Liver (tissue), 3 donors: ENCODE measurements around the gene NPEPL1.

Source experiments
- EGR1 ChIP-seq, 2 donors: IDR thresholded peaks; 2 replicates each; pipeline ENCODE4 v1.6.1; 2016 to 2018; ENCODE audit warnings: antibody characterized with exemption in 2 of 2, low read depth in 2 of 2
- GABPA ChIP-seq, 2 donors: IDR thresholded peaks in 1 of 2; conservative IDR thresholded peaks in 1 of 2; 2 replicates each; pipeline ENCODE4 v1.6.1; 2016; ENCODE audit warnings: antibody characterized with exemption in 2 of 2, mild to moderate bottlenecking in 1 of 2, moderate library complexity in 1 of 2
- JUND ChIP-seq, 2 donors: IDR thresholded peaks; 2 replicates each; pipeline ENCODE4 v1.6.1; 2016; ENCODE audit warnings: antibody characterized with exemption in 2 of 2
- MAX ChIP-seq: IDR thresholded peaks from 2 replicates; pipeline ENCODE4 v1.6.1; 2016; ENCODE audit warnings: antibody characterized with exemption
- RAD21 ChIP-seq, 2 donors: IDR thresholded peaks; 2 replicates each; pipeline ENCODE4 v1.6.1; 2016; ENCODE audit warnings: antibody characterized with exemption in 2 of 2, mild to moderate bottlenecking in 2 of 2
- RXRA ChIP-seq, 2 donors: IDR thresholded peaks; 2 replicates each; pipeline ENCODE4 v1.6.1; 2017 to 2018; ENCODE audit warnings: antibody characterized with exemption in 2 of 2, mild to moderate bottlenecking in 1 of 2
- SP1 ChIP-seq: IDR thresholded peaks from 2 replicates; pipeline ENCODE4 v1.6.1; 2018; ENCODE audit warnings: antibody characterized with exemption, mild to moderate bottlenecking
- TAF1 ChIP-seq: conservative IDR thresholded peaks from 2 replicates; pipeline ENCODE4 v1.6.1; 2016; ENCODE audit warnings: antibody characterized with exemption, mild to moderate bottlenecking
- ZBTB33 ChIP-seq: IDR thresholded peaks from 2 replicates; pipeline ENCODE4 v1.6.1; 2016; ENCODE audit warnings: antibody characterized with exemption
- TF ChIP-seq, protein P1 (sequence below): fragments of 150-350 bp; IDR thresholded peaks from 2 replicates; pipeline ENCODE4 v1.5.1; 2017; ENCODE audit warnings: improper control_type of control experiment, low read depth, low read length; ENCODE audit not compliant: missing input control
- TF ChIP-seq, protein P2 (sequence below): IDR thresholded peaks from 2 replicates; pipeline ENCODE4 v1.6.1; 2016; ENCODE audit warnings: antibody characterized with exemption
- donor health status: healthy.
- donor health status: healthy.

- TF ChIP-seq, protein P1, sequence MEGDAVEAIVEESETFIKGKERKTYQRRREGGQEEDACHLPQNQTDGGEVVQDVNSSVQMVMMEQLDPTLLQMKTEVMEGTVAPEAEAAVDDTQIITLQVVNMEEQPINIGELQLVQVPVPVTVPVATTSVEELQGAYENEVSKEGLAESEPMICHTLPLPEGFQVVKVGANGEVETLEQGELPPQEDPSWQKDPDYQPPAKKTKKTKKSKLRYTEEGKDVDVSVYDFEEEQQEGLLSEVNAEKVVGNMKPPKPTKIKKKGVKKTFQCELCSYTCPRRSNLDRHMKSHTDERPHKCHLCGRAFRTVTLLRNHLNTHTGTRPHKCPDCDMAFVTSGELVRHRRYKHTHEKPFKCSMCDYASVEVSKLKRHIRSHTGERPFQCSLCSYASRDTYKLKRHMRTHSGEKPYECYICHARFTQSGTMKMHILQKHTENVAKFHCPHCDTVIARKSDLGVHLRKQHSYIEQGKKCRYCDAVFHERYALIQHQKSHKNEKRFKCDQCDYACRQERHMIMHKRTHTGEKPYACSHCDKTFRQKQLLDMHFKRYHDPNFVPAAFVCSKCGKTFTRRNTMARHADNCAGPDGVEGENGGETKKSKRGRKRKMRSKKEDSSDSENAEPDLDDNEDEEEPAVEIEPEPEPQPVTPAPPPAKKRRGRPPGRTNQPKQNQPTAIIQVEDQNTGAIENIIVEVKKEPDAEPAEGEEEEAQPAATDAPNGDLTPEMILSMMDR: no peak
- TF ChIP-seq RXRA (IDR thresholded peaks at IDR 0.05) (no peak), JUND (IDR thresholded peaks at IDR 0.05) (no peak), MAX (no peak), RAD21 (IDR thresholded peaks at IDR 0.05) (no peak), SP1 (no peak), ZBTB33 (no peak), EGR1 (IDR thresholded peaks at IDR 0.05; ENCODE audit: low read depth in 2 of 2) (no peak), TAF1 (no peak), GABPA (IDR thresholded peaks at IDR 0.05 in 1 of 2, conservative IDR thresholded peaks at IDR 0.05 in 1 of 2) (no peak)
- TF ChIP-seq, protein P2, sequence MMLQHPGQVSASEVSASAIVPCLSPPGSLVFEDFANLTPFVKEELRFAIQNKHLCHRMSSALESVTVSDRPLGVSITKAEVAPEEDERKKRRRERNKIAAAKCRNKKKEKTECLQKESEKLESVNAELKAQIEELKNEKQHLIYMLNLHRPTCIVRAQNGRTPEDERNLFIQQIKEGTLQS: no peak
Measured at GRCh38 chr20:58657986-58658385, 34.6 kb upstream of the NPEPL1 start.
